HG03575 (cell line): ENCODE results near the gene ITM2B.
A peak's percentile ranks its signal among the peaks of the same experiment; 100 is the strongest.

Source experiments
- ATAC-seq: cut with Tn5 transposase; IDR thresholded peaks from one replicate; pipeline ENCODE4 v1.9.1; 2021; ENCODE audit not compliant: unreplicated experiment, insufficient number of reproducible peaks, low FRiP score; ENCODE audit errors: extremely low read depth

The ITM2B gene

GRCh38 chr13:48253849-48254248 is 20.8 kb downstream of the ITM2B start:
- no peak for ATAC-seq

- ATAC-seq, result no peak
These were observed 22.1 kb downstream of the ITM2B start for GRCh38 chr13:48255090-48255489.

GRCh38 chr13:48255954-48256353 is 22.9 kb downstream of the ITM2B start:
- ATAC-seq, result no peak

GRCh38 chr13:48258002-48258401 is 25.0 kb downstream of the ITM2B start:
- no peak for ATAC-seq

GRCh38 chr13:48258430-48258829 is 25.4 kb downstream of the ITM2B start:
- no peak for ATAC-seq

- no peak for ATAC-seq
These were observed 28.0 kb downstream of the ITM2B start for GRCh38 chr13:48260970-48261369.

- no peak for ATAC-seq
These were observed 30.2 kb downstream of the ITM2B start for GRCh38 chr13:48263196-48263595.

GRCh38 chr13:48264058-48264457 is 31.1 kb downstream of the ITM2B start:
- ATAC-seq, result no peak

GRCh38 chr13:48265217-48265815 is 32.3 kb downstream of the ITM2B start:
- ATAC-seq, result peak; percentile 42

GRCh38 chr13:48266150-48266549 is 33.1 kb downstream of the ITM2B start:
- no peak for ATAC-seq

- no peak for ATAC-seq
These were observed 34.0 kb downstream of the ITM2B start for GRCh38 chr13:48266701-48267639.

- ATAC-seq, result no peak
These were observed 35.0 kb downstream of the ITM2B start for GRCh38 chr13:48268019-48268418.

- ATAC-seq, result no peak
These were observed 40.3 kb downstream of the ITM2B start for GRCh38 chr13:48273346-48273745.

GRCh38 chr13:48275507-48275906 is 42.5 kb downstream of the ITM2B start:
- no peak for ATAC-seq

- no peak for ATAC-seq
These were observed 45.8 kb downstream of the ITM2B start for GRCh38 chr13:48278806-48279205.

- no peak for ATAC-seq
These were observed 48.5 kb downstream of the ITM2B start for GRCh38 chr13:48281556-48281955.

- ATAC-seq, result no peak
These were observed 58.7 kb downstream of the ITM2B start for GRCh38 chr13:48291730-48292129.

GRCh38 chr13:48292650-48293049 is 59.6 kb downstream of the ITM2B start:
- ATAC-seq, result no peak

- ATAC-seq, result no peak
These were observed 61.6 kb downstream of the ITM2B start for GRCh38 chr13:48294653-48295052.

- ATAC-seq, result no peak
These were observed 62.3 kb downstream of the ITM2B start for GRCh38 chr13:48295271-48295670.
